Measurements from ENCODE around the gene GJD4.

Gene GJD4

GRCh38 chr10:35605191-35605590 is at the start of gene GJD4:
GJD4 (plus strand) TSS chr10:35605341; CDS start chr10:35605568, 227 bp downstream.
- no peak for DNase-seq

GRCh38 chr10:35555962-35556930 is 48.9 kb upstream of the GJD4 start:
- no peak for DNase-seq

GRCh38 chr10:35558276-35558675 is 46.9 kb upstream of the GJD4 start:
- DNase-seq = no peak

GRCh38 chr10:35559416-35559815 is 45.7 kb upstream of the GJD4 start:
- DNase-seq = no peak

GRCh38 chr10:35561715-35562114 is 43.4 kb upstream of the GJD4 start:
- DNase-seq = no peak

- DNase-seq = no peak
Measured at GRCh38 chr10:35562427-35562826, 42.7 kb upstream of the GJD4 start.

GRCh38 chr10:35563261-35563891 is 41.8 kb upstream of the GJD4 start:
- DNase-seq = peak; percentile 42

GRCh38 chr10:35564341-35564968 is 40.7 kb upstream of the GJD4 start:
- DNase-seq = no peak

GRCh38 chr10:35565602-35566081 is 39.5 kb upstream of the GJD4 start:
- no peak for DNase-seq

- no peak for DNase-seq
Measured at GRCh38 chr10:35567951-35568350, 37.2 kb upstream of the GJD4 start.

- DNase-seq = no peak
Measured at GRCh38 chr10:35568483-35569015, 36.6 kb upstream of the GJD4 start.

GRCh38 chr10:35569111-35569707 is 35.9 kb upstream of the GJD4 start:
- DNase-seq = no peak

- no peak for DNase-seq
Measured at GRCh38 chr10:35569836-35570235, 35.3 kb upstream of the GJD4 start.

- no peak for DNase-seq
Measured at GRCh38 chr10:35570397-35570796, 34.7 kb upstream of the GJD4 start.

- no peak for DNase-seq
Measured at GRCh38 chr10:35572583-35572982, 32.6 kb upstream of the GJD4 start.

- no peak for DNase-seq
Measured at GRCh38 chr10:35573796-35574195, 31.3 kb upstream of the GJD4 start.

- no peak for DNase-seq
Measured at GRCh38 chr10:35574924-35575352, 30.2 kb upstream of the GJD4 start.

- no peak for DNase-seq
Measured at GRCh38 chr10:35575640-35576039, 29.5 kb upstream of the GJD4 start.

- no peak for DNase-seq
Measured at GRCh38 chr10:35576730-35577129, 28.4 kb upstream of the GJD4 start.

- no peak for DNase-seq
Measured at GRCh38 chr10:35577926-35578617, 27.1 kb upstream of the GJD4 start.

GRCh38 chr10:35578618-35578956 is 26.6 kb upstream of the GJD4 start:
- DNase-seq = no peak

- DNase-seq = no peak
Measured at GRCh38 chr10:35579116-35579515, 26.0 kb upstream of the GJD4 start.
